ENCODE measurements around the gene PITRM1.

The PITRM1 gene

DNA sequence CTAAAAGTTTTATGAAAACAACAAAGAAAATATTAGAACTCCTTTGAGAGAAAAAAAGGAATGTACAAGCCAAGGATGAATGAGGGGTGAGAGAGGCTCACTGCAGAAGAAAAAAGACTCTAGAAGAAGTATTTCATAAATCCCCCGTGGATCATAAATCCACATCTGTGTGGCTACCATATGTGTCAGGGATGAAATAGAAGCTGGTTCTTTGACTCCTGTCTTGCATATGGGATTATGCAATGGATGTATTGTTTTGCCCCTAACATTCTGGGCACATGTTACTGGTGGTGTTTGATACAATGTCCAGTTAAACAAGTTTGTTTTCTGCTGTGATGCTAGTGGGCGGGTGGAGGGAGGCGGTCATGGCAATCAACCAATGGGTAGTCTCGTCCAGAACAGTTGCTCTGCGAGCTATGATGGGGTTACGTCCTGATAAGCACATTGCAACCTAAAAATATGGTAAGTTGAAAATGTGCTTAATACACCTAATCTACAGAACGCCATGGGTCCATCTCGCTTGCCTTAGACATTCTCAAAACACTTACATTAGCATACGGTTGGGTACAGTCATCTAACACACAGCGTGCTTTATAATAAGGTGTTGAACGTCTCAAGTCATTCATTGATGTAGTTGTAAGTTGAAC is 34.1 kb upstream of the PITRM1 start:
- TF ChIP-seq, protein P1, sequence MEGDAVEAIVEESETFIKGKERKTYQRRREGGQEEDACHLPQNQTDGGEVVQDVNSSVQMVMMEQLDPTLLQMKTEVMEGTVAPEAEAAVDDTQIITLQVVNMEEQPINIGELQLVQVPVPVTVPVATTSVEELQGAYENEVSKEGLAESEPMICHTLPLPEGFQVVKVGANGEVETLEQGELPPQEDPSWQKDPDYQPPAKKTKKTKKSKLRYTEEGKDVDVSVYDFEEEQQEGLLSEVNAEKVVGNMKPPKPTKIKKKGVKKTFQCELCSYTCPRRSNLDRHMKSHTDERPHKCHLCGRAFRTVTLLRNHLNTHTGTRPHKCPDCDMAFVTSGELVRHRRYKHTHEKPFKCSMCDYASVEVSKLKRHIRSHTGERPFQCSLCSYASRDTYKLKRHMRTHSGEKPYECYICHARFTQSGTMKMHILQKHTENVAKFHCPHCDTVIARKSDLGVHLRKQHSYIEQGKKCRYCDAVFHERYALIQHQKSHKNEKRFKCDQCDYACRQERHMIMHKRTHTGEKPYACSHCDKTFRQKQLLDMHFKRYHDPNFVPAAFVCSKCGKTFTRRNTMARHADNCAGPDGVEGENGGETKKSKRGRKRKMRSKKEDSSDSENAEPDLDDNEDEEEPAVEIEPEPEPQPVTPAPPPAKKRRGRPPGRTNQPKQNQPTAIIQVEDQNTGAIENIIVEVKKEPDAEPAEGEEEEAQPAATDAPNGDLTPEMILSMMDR (IDR thresholded peaks at IDR 0.05; ENCODE audit: insufficient read depth, low read depth, low read length, missing control alignments) = no peak
- no peak overlapping the region for H3K4me3 ChIP-seq (ENCODE audit: low read length)
- DNase-seq (ENCODE audit: low read depth) = no peak

DNA sequence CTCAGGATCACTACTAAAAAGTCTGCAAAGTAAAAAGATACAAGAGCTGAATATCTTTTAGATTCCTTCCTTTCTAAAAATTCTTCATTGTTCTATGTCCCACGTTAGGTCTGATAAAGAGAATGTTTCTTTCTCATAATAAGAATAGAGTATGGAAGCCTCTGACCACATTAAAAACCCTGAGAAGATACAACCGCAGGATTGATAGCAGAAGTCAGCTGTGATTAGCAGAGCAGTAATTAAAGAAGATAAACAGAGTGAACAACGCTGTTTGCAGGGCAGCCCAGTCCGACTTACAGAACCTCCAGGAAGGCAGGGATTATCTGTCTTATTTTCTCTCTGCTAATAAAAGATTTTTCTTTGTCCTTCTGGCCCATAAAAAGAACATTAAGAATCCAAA is 31.4 kb upstream of the PITRM1 start:
- no peak overlapping the region for H3K4me3 ChIP-seq (ENCODE audit: low read length)
- no peak for DNase-seq (ENCODE audit: low read depth)
- TF ChIP-seq, protein P1 (IDR thresholded peaks at IDR 0.05; ENCODE audit: insufficient read depth, low read depth, low read length, missing control alignments) = no peak

DNA sequence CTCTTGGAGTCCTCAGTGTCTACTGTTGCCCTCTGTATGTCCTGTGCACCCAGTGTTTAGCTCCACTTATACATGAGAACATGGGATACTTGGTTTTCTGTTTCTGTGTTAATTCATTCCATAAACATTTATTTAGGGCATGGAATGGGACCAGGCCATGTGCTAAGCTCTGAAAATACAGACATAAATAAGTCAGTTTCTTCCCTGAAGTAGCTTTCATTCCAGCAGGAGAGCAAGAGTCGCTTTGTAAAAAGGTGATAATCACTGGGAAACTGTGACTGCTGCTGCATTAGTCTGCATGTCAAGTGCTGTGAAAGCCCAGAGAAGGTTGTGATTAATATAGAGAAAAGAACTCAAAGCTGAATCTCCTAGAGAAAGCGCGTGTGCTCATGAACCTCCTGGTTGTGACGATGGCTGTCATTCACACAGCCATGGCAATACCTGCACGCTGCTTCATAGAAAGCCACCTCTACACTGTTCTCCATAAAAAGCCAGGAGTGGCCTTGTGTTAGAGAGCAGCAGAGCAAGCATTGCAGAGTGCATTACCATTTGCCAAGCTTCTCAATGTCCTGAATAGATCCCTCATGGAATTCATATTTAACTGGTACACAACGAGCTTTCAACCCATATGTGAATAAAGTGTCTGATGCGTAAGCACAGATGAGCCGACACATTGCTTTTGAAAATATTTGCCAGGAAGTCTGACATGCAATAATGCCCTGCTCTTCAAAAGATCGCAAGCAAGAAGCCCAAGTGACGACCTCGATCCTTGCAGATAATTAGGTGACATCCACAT is 30.6 kb upstream of the PITRM1 start:
- DNase-seq (ENCODE audit: low read depth) = no peak
- TF ChIP-seq, protein P1 (IDR thresholded peaks at IDR 0.05; ENCODE audit: insufficient read depth, low read depth, low read length, missing control alignments) = no peak
- H3K4me3 ChIP-seq (ENCODE audit: low read length) = no peak overlapping the region

DNA sequence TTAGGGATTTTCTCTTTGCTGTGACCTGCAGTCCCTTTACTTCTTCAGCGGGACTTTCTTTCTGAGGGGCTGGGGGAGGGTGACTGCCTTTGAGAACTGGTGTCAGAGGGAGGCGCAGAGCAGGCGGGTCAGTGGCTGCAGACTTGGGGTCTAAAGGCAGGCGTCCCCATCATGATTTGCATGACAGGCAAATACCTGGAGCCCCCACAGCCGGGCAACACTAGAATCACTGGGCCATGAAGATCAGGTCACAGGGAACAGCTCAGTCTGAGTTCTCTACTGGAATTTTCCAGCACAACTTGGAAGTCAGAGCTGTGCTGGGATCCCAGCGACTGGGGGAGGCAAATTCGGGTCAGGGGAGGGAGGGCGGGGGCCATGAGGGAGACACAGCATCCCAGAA is 29.2 kb upstream of the PITRM1 start:
- no peak overlapping the region for H3K4me3 ChIP-seq (ENCODE audit: low read length)
- TF ChIP-seq, protein P1 (IDR thresholded peaks at IDR 0.05; ENCODE audit: insufficient read depth, low read depth, low read length, missing control alignments) = no peak
- no peak for DNase-seq (ENCODE audit: low read depth)

DNA sequence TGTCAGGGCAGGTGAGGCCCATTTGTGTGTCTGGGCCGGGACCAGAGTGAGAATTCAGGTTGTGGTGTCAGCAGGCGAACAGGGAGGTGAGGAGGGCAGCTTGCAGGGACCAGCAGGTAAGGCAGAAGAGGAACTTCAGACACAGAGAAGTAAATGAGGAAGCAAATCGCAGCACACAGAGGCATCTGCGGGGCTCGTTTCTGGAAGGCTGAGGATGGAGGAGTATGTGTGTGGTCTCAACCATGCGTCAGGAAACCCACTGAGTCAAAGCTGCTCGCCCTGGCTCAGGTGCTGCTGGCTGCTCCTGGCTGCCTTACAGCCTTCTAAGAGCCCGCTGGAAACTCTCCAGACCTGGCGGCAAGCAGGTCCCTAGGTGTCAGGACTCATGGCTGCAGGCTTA is 26.9 kb upstream of the PITRM1 start:
- no peak for DNase-seq (ENCODE audit: low read depth)
- TF ChIP-seq, protein P1 (IDR thresholded peaks at IDR 0.05; ENCODE audit: insufficient read depth, low read depth, low read length, missing control alignments) = no peak
- no peak overlapping the region for H3K4me3 ChIP-seq (ENCODE audit: low read length)

DNA sequence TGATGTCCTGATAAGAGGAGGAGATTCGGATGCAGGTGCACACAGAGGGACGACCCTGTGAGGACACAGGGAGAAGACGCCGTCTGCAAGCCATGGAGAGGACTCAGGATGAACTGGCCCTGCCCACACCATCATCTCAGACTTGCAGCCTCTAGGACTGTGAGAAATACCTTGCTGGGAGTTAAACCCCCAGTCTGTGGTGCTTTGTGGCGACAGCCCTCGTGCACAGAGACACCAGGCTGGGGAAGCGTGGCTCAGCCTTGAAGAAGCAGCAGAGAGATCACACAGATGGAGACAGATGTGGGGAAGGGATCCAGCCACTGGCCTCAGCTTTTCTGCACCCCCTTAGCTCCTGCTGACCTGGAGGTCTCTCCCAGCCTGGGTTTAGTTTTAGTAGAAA is 26.3 kb upstream of the PITRM1 start:
- TF ChIP-seq, protein P1 (IDR thresholded peaks at IDR 0.05; ENCODE audit: insufficient read depth, low read depth, low read length, missing control alignments) = no peak
- H3K4me3 ChIP-seq (ENCODE audit: low read length) = no peak overlapping the region
- no peak for DNase-seq (ENCODE audit: low read depth)
